RWPE2 (cell line): ENCODE measurements around the gene MYOCD.

Experiments used
- ATAC-seq: fragments of 200-7000 bp; cut with Tn5 transposase; 3 replicates; pipeline ENCODE4 v1.9.1; 2021; ENCODE audit warnings: low read depth
- DNase-seq: peaks from one replicate; pipeline ENCODE4 v3.0.0-alpha.2; 2020; ENCODE audit warnings: low spot score
- H3K27ac ChIP-seq: fragments of 450-650 bp; 2 replicates; pipeline ENCODE4 v1.5.1; 2017; ENCODE audit warnings: mild to moderate bottlenecking; ENCODE audit not compliant: poor library complexity, severe bottlenecking
- H3K27me3 ChIP-seq: fragments of 250-450 bp; sonication (Bioruptor Pico); 2 replicates; pipeline ENCODE4 v1.5.1; 2021; ENCODE audit warnings: mild to moderate bottlenecking, moderate library complexity; ENCODE audit not compliant: insufficient read depth, poor library complexity, severe bottlenecking
- H3K36me3 ChIP-seq: fragments of 250-450 bp; sonication (Bioruptor Pico); 2 replicates; pipeline ENCODE4 v1.5.1; 2020; ENCODE audit warnings: low read depth, mild to moderate bottlenecking, moderate library complexity
- H3K4me1 ChIP-seq: fragments of 250-450 bp; sonication (Bioruptor Pico); 2 replicates; pipeline ENCODE4 v1.5.1; 2021; ENCODE audit warnings: mild to moderate bottlenecking, moderate library complexity; ENCODE audit not compliant: insufficient read depth, poor library complexity, severe bottlenecking
- H3K4me3 ChIP-seq: fragments of 250-450 bp; sonication (Bioruptor Pico); 2 replicates; pipeline ENCODE4 v1.5.1; 2021; ENCODE audit warnings: mild to moderate bottlenecking, moderate library complexity; ENCODE audit not compliant: severe bottlenecking
- H3K9me3 ChIP-seq: fragments of 250-450 bp; sonication (Bioruptor Pico); 2 replicates; pipeline ENCODE4 v1.5.1; 2021; ENCODE audit warnings: mild to moderate bottlenecking, moderate library complexity; ENCODE audit not compliant: severe bottlenecking
- TF ChIP-seq, protein P1 (sequence below): fragments of 450-650 bp; IDR thresholded peaks from one replicate; pipeline ENCODE4 v1.5.1; 2017; ENCODE audit warnings: mild to moderate bottlenecking, moderate library complexity; ENCODE audit not compliant: poor library complexity, severe bottlenecking

Gene MYOCD

GRCh38 chr17:12656354-12656753 lies 9.3 kb upstream of the MYOCD start:
- Histone ChIP-seq H3K9me3 (no peaks in the 10 kb centered on the region), H3K4me1 (no peaks in the 10 kb centered on the region), H3K27ac (no peak overlapping the region), H3K36me3 (no peaks in the 10 kb centered on the region), H3K4me3 (no peak overlapping the region), H3K27me3 (no peaks in the 10 kb centered on the region)
- TF ChIP-seq, protein P1, sequence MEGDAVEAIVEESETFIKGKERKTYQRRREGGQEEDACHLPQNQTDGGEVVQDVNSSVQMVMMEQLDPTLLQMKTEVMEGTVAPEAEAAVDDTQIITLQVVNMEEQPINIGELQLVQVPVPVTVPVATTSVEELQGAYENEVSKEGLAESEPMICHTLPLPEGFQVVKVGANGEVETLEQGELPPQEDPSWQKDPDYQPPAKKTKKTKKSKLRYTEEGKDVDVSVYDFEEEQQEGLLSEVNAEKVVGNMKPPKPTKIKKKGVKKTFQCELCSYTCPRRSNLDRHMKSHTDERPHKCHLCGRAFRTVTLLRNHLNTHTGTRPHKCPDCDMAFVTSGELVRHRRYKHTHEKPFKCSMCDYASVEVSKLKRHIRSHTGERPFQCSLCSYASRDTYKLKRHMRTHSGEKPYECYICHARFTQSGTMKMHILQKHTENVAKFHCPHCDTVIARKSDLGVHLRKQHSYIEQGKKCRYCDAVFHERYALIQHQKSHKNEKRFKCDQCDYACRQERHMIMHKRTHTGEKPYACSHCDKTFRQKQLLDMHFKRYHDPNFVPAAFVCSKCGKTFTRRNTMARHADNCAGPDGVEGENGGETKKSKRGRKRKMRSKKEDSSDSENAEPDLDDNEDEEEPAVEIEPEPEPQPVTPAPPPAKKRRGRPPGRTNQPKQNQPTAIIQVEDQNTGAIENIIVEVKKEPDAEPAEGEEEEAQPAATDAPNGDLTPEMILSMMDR = no peak
- ATAC-seq (no peak), DNase-seq (no peak)

- DNase-seq (no peak), ATAC-seq (peak; percentile 64)
- Histone ChIP-seq H3K27ac (no peak overlapping the region), H3K27me3 (peaks cover 4% of the 10 kb centered on the region), H3K4me3 (no peak overlapping the region), H3K9me3 (no peaks in the 10 kb centered on the region), H3K36me3 (no peaks in the 10 kb centered on the region), H3K4me1 (no peaks in the 10 kb centered on the region)
- TF ChIP-seq, protein P1 = no peak
These were observed 6.2 kb upstream of the MYOCD start for GRCh38 chr17:12659500-12659899.

DNA sequence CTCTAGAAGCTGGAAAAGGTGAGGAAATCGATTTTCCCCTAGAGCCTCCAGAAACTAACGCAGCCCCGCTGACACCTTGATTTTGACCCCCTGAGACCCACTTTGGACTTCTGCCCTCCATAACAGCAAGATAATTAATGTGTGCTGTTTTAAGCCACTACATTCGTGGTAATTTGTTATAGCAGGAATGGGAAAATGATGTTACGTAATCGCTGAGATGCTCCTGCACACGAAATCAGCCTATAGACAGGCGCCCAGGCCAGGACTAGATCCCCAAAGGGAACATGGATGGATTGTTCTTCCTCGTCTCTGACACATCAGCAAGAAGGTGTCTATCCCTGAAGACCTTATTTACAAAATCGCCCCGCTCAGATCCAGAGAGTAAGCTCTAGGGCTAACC lies 1.4 kb upstream of the MYOCD start:
- Histone ChIP-seq H3K27me3 (peaks cover 32% of the 10 kb centered on the region), H3K4me3 (no peak overlapping the region), H3K9me3 (no peaks in the 10 kb centered on the region), H3K4me1 (no peaks in the 10 kb centered on the region), H3K27ac (no peak overlapping the region), H3K36me3 (no peaks in the 10 kb centered on the region)
- TF ChIP-seq, protein P1 = no peak
- ATAC-seq (no peak), DNase-seq (no peak)

- H3K36me3 ChIP-seq = no peaks in the 10 kb centered on the region
- H3K4me1 ChIP-seq = no peaks in the 10 kb centered on the region
- no peak overlapping the region for H3K27ac ChIP-seq
- no peaks in the 10 kb centered on the region for H3K9me3 ChIP-seq
- no peak for ATAC-seq
- H3K27me3 ChIP-seq = peaks cover 32% of the 10 kb centered on the region
- TF ChIP-seq, protein P1 = no peak
- no peak for DNase-seq
- peak overlapping the region; percentile 32 for H3K4me3 ChIP-seq
These were observed 812 bp upstream of the MYOCD start for GRCh38 chr17:12664894-12665262.

DNA sequence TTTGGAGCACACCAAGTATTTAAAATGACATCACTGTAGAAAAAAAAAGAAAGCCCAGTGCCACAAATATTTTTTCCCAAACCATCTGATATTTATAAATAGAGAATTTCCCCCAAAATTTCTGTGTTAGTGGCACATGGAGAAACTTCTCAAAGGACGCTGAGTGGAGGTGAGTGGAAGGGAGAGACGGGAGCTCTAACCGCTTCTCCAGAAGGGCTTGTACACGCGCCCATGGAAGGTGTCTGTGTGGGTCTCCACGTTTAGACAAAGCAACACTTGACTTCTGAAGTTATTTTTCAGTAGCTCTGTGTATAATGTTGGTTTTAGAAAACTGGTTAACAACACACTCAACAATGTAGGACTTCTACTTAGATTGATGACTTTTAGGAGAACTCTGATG lies 1.0 kb downstream of the MYOCD start:
- no peaks in the 10 kb centered on the region for H3K4me1 ChIP-seq
- TF ChIP-seq, protein P1 = no peak
- no peak for ATAC-seq
- DNase-seq = no peak
- no peak overlapping the region for H3K27ac ChIP-seq
- peaks cover 32% of the 10 kb centered on the region for H3K27me3 ChIP-seq
- H3K36me3 ChIP-seq = no peaks in the 10 kb centered on the region
- no peak overlapping the region for H3K4me3 ChIP-seq
- H3K9me3 ChIP-seq = no peaks in the 10 kb centered on the region
